Mesenchymal stem cell (in vitro differentiated cells and primary cell): ENCODE results near the gene TREX2.

ENCODE experiments used
- DNase-seq: peaks from one replicate; pipeline ENCODE4 v3.0.0-alpha.2; 2013
- H2AFZ ChIP-seq: one replicate; pipeline ENCODE4 v1.6.1; 2013; ENCODE audit warnings: low read depth, mild to moderate bottlenecking, control low read depth, inconsistent platforms, low read length, moderate library complexity
- H2AK5ac ChIP-seq: 2 replicates; pipeline ENCODE4 v1.6.1; 2013; ENCODE audit warnings: low read length, moderate library complexity, mild to moderate bottlenecking, inconsistent platforms; ENCODE audit not compliant: severe bottlenecking
- H2BK120ac ChIP-seq: one replicate; pipeline ENCODE4 v1.6.1; 2013; ENCODE audit warnings: low read depth, mild to moderate bottlenecking, inconsistent platforms, low read length, moderate library complexity
- H2BK12ac ChIP-seq, 2 experiments: one replicate each; pipeline ENCODE4 v1.6.1; 2013; ENCODE audit warnings: inconsistent platforms in 2 of 2, low read length in 2 of 2, mild to moderate bottlenecking in 2 of 2, moderate library complexity in 2 of 2, control low read depth in 1 of 2
- H2BK15ac ChIP-seq: one replicate; pipeline ENCODE4 v1.6.1; 2013; ENCODE audit warnings: mild to moderate bottlenecking, low read depth, inconsistent platforms; ENCODE audit not compliant: poor library complexity, severe bottlenecking
- H2BK5ac ChIP-seq: 2 replicates; pipeline ENCODE4 v1.6.1; 2013; ENCODE audit warnings: low read depth, mild to moderate bottlenecking, low read length, control low read depth, inconsistent platforms; ENCODE audit not compliant: poor library complexity, severe bottlenecking
- H3K14ac ChIP-seq, 2 experiments: one replicate each; pipeline ENCODE4 v1.6.1; 2013; ENCODE audit warnings: inconsistent platforms in 2 of 2, low read length in 2 of 2, control low read depth in 1 of 2, mild to moderate bottlenecking in 1 of 2, moderate library complexity in 1 of 2
- H3K18ac ChIP-seq, 2 experiments: one replicate each; pipeline ENCODE4 v1.6.1; 2013; ENCODE audit warnings: inconsistent platforms in 2 of 2, low read length in 2 of 2, control low read depth in 1 of 2, low read depth in 1 of 2, mild to moderate bottlenecking in 1 of 2
- H3K23ac ChIP-seq, 2 experiments: one replicate each; pipeline ENCODE4 v1.6.1; 2013; ENCODE audit warnings: inconsistent platforms in 2 of 2, low read length in 2 of 2, mild to moderate bottlenecking in 2 of 2, moderate library complexity in 2 of 2, control low read depth in 1 of 2
- H3K27ac ChIP-seq: 2 replicates; pipeline ENCODE4 v1.5.1; 2013; ENCODE audit warnings: mild to moderate bottlenecking, moderate library complexity, low read length, control low read depth, inconsistent platforms; ENCODE audit not compliant: poor library complexity, severe bottlenecking
- H3K27me3 ChIP-seq, 2 experiments: 2 replicates each; pipeline versions ENCODE4 v1.6.1 to v1.7.0; 2013; ENCODE audit warnings: low read length in 2 of 2, mild to moderate bottlenecking in 2 of 2, moderate library complexity in 2 of 2, control low read depth in 1 of 2, inconsistent platforms in 1 of 2; ENCODE audit not compliant: control insufficient read depth in 1 of 2, insufficient read depth in 1 of 2
- H3K36me3 ChIP-seq, 2 experiments: 2 replicates each; pipeline versions ENCODE4 v1.6.1 to v1.7.0; 2013; ENCODE audit warnings: low read length in 2 of 2, control low read depth in 1 of 2, inconsistent platforms in 1 of 2, low read depth in 1 of 2, mild to moderate bottlenecking in 1 of 2; ENCODE audit not compliant: insufficient read depth in 2 of 2, control insufficient read depth in 1 of 2
- H3K4ac ChIP-seq, 2 experiments: one replicate each; pipeline ENCODE4 v1.6.1; 2013; ENCODE audit warnings: inconsistent platforms in 2 of 2, low read length in 2 of 2, mild to moderate bottlenecking in 2 of 2, moderate library complexity in 2 of 2, control low read depth in 1 of 2, low read depth in 1 of 2
- H3K4me1 ChIP-seq: 2 replicates; pipeline ENCODE4 v1.6.1; 2013; ENCODE audit warnings: low read depth, low read length, control low read depth; ENCODE audit not compliant: control insufficient read depth, insufficient read depth
- H3K4me2 ChIP-seq: 2 replicates; pipeline ENCODE4 v1.6.1; 2013; ENCODE audit warnings: low read length, mild to moderate bottlenecking, inconsistent platforms; ENCODE audit not compliant: poor library complexity, severe bottlenecking
- H3K4me3 ChIP-seq, 2 experiments: 2 replicates each; pipeline versions ENCODE4 v1.5.1 to v1.7.0; 2013; ENCODE audit warnings: low read length in 2 of 2, mild to moderate bottlenecking in 2 of 2, control low read depth in 1 of 2, low read depth in 1 of 2; ENCODE audit not compliant: insufficient read depth in 1 of 2
- H3K79me1 ChIP-seq: replicated peaks from 2 replicates; pipeline ENCODE4 v1.6.1; 2013; ENCODE audit warnings: mild to moderate bottlenecking, control low read depth, low read length, inconsistent platforms; ENCODE audit not compliant: poor library complexity, severe bottlenecking
- H3K9ac ChIP-seq: 2 replicates; pipeline ENCODE4 v1.7.0; 2013; ENCODE audit warnings: mild to moderate bottlenecking, low read length, moderate library complexity
- H3K9me3 ChIP-seq: 2 replicates; pipeline ENCODE4 v1.7.0; 2013; ENCODE audit warnings: mild to moderate bottlenecking, low read length; ENCODE audit not compliant: control insufficient read depth
- H4K8ac ChIP-seq: one replicate; pipeline ENCODE4 v1.6.1; 2013; ENCODE audit warnings: inconsistent platforms, mild to moderate bottlenecking, low read length, moderate library complexity
- H4K91ac ChIP-seq: one replicate; pipeline ENCODE4 v1.6.1; 2013; ENCODE audit warnings: mild to moderate bottlenecking, low read length, inconsistent platforms
- WGBS: methylation state at CpG from one replicate; pipeline ENCODE4 v1.1.7; 2013; ENCODE audit warnings: mixed read lengths; 5-methylcytosine and 5-hydroxymethylcytosine counted together

TREX2 gene

GRCh38 chrX:153459986-153460385, 14.1 kb upstream of the TREX2 start:
- peak overlapping the region; percentile 24 for H2BK5ac ChIP-seq
- H4K8ac ChIP-seq = no peak overlapping the region
- H3K27ac ChIP-seq = peak overlapping the region; percentile 82
- WGBS = 96% methylated on average over 3 of the region's 4 CpGs
- H2BK120ac ChIP-seq = no peak overlapping the region
- H3K9me3 ChIP-seq = no peaks in the 10 kb centered on the region
- H2AFZ ChIP-seq = no peak overlapping the region
- peak; percentile 38 for DNase-seq
- H3K4me1 ChIP-seq = peaks cover 12% of the 10 kb centered on the region
- no peak overlapping the region for H2BK15ac ChIP-seq
- no peak overlapping the region for H3K4ac ChIP-seq
- H2BK12ac ChIP-seq = no peak overlapping the region
- H3K4me3 ChIP-seq = no peak overlapping the region
- no peak overlapping the region for H3K14ac ChIP-seq
- no peak overlapping the region for H3K4me2 ChIP-seq
- peaks cover 4 to 51% of the 10 kb centered on the region in 2 experiments for H3K36me3 ChIP-seq
- H3K27me3 ChIP-seq = peaks cover 0 to 15% of the 10 kb centered on the region in 2 experiments
- H3K18ac ChIP-seq = no peak overlapping the region
- no peak overlapping the region for H3K9ac ChIP-seq
- peaks cover 1% of the 10 kb centered on the region for H3K79me1 ChIP-seq
- H2AK5ac ChIP-seq = no peak overlapping the region
- H4K91ac ChIP-seq = no peak overlapping the region
- no peak overlapping the region for H3K23ac ChIP-seq

GRCh38 chrX:153458476-153458875, 12.6 kb upstream of the TREX2 start:
- no peak for DNase-seq
- Histone ChIP-seq H3K27me3 (peaks cover 0 to 12% of the 10 kb centered on the region in 2 experiments), H2BK12ac (no peak overlapping the region), H3K18ac (no peak overlapping the region), H3K9me3 (no peaks in the 10 kb centered on the region), H3K36me3 (peaks cover 4 to 50% of the 10 kb centered on the region in 2 experiments), H3K4me3 (no peak overlapping the region), H3K79me1 (peaks cover 1% of the 10 kb centered on the region), H3K27ac (no peak overlapping the region), H3K4ac (no peak overlapping the region), H2BK120ac (no peak overlapping the region), H3K4me1 (peaks cover 12% of the 10 kb centered on the region), H3K4me2 (no peak overlapping the region), H2BK5ac (no peak overlapping the region), H2BK15ac (no peak overlapping the region), H2AK5ac (no peak overlapping the region), H3K14ac (no peak overlapping the region), H3K9ac (no peak overlapping the region), H4K91ac (no peak overlapping the region), H4K8ac (no peak overlapping the region), H3K23ac (no peak overlapping the region), H2AFZ (no peak overlapping the region)
- 86% methylated on average over 3 of the region's 4 CpGs for WGBS

GRCh38 chrX:153457827-153458466, 12.1 kb upstream of the TREX2 start:
- Histone ChIP-seq H3K9ac (no peak overlapping the region), H3K4me3 (no peak overlapping the region), H3K36me3 (peaks cover 4 to 47% of the 10 kb centered on the region in 2 experiments), H2BK5ac (no peak overlapping the region), H3K23ac (no peak overlapping the region), H2AFZ (no peak overlapping the region), H3K18ac (no peak overlapping the region), H3K4me1 (peaks cover 12% of the 10 kb centered on the region), H3K9me3 (no peaks in the 10 kb centered on the region), H4K91ac (no peak overlapping the region), H2AK5ac (no peak overlapping the region), H3K79me1 (peaks cover 1% of the 10 kb centered on the region), H4K8ac (no peak overlapping the region), H3K27ac (no peak overlapping the region), H2BK15ac (no peak overlapping the region), H3K27me3 (peaks cover 0 to 12% of the 10 kb centered on the region in 2 experiments), H2BK120ac (no peak overlapping the region), H3K14ac (no peak overlapping the region), H3K4me2 (no peak overlapping the region), H2BK12ac (no peak overlapping the region), H3K4ac (no peak overlapping the region)
- WGBS = 90% methylated on average over 12 of the region's 17 CpGs
- no peak for DNase-seq

- H2BK15ac ChIP-seq = no peak overlapping the region
- WGBS = 97% methylated on average over 17 of the region's 18 CpGs
- H3K79me1 ChIP-seq = peaks cover 1% of the 10 kb centered on the region
- H4K91ac ChIP-seq = no peak overlapping the region
- H3K23ac ChIP-seq = no peak overlapping the region
- H3K4me3 ChIP-seq = no peak overlapping the region
- H3K4me1 ChIP-seq = peaks cover 10% of the 10 kb centered on the region
- H3K18ac ChIP-seq = no peak overlapping the region
- no peak overlapping the region for H2BK120ac ChIP-seq
- H2BK12ac ChIP-seq = no peak overlapping the region
- H3K27me3 ChIP-seq = peaks cover 0 to 7% of the 10 kb centered on the region in 2 experiments
- no peak overlapping the region for H3K27ac ChIP-seq
- no peak overlapping the region for H3K9ac ChIP-seq
- H3K4ac ChIP-seq = no peak overlapping the region
- no peak overlapping the region for H2BK5ac ChIP-seq
- H3K14ac ChIP-seq = no peak overlapping the region
- H3K9me3 ChIP-seq = no peaks in the 10 kb centered on the region
- H2AFZ ChIP-seq = no peak overlapping the region
- DNase-seq = no peak
- no peak overlapping the region for H3K4me2 ChIP-seq
- no peak overlapping the region for H2AK5ac ChIP-seq
- no peak overlapping the region for H4K8ac ChIP-seq
- H3K36me3 ChIP-seq = peaks cover 4 to 44% of the 10 kb centered on the region in 2 experiments
These were observed 11.4 kb upstream of the TREX2 start for GRCh38 chrX:153457136-153457825.
